HG02798 (cell line): ENCODE results near the gene PAPPA2.

Experiments used
- ATAC-seq: cut with Tn5 transposase; IDR thresholded peaks from one replicate; pipeline ENCODE4 v1.9.1; 2021; ENCODE audit warnings: mild to moderate bottlenecking; ENCODE audit not compliant: unreplicated experiment, poor library complexity

PAPPA2 gene

GRCh38 chr1:176795929-176796328, 333.0 kb downstream of the PAPPA2 start:
- ATAC-seq, result no peak

- ATAC-seq, result no peak
Measured at GRCh38 chr1:176796583-176796982, 333.6 kb downstream of the PAPPA2 start.

GRCh38 chr1:176799327-176799726, 336.4 kb downstream of the PAPPA2 start:
- no peak for ATAC-seq

- ATAC-seq, result no peak
Measured at GRCh38 chr1:176800978-176801513, 338.1 kb downstream of the PAPPA2 start.

- ATAC-seq, result no peak
Measured at GRCh38 chr1:176801514-176802020, 338.6 kb downstream of the PAPPA2 start.

- no peak for ATAC-seq
Measured at GRCh38 chr1:176802316-176802715, 339.3 kb downstream of the PAPPA2 start.

GRCh38 chr1:176803042-176803441, 340.1 kb downstream of the PAPPA2 start:
- ATAC-seq, result no peak

- no peak for ATAC-seq
Measured at GRCh38 chr1:176803596-176803995, 340.6 kb downstream of the PAPPA2 start.

- ATAC-seq, result no peak
Measured at GRCh38 chr1:176809292-176809691, 346.3 kb downstream of the PAPPA2 start.

GRCh38 chr1:176811511-176812288, 348.7 kb downstream of the PAPPA2 start:
- no peak for ATAC-seq

GRCh38 chr1:176815621-176816020, 352.6 kb downstream of the PAPPA2 start:
- no peak for ATAC-seq

GRCh38 chr1:176816232-176816631, 353.3 kb downstream of the PAPPA2 start:
- ATAC-seq, result no peak

- ATAC-seq, result no peak
Measured at GRCh38 chr1:176820391-176821031, 357.5 kb downstream of the PAPPA2 start.

GRCh38 chr1:176826265-176826664, 363.3 kb downstream of the PAPPA2 start:
- no peak for ATAC-seq

- ATAC-seq, result no peak
Measured at GRCh38 chr1:176829261-176829660, 366.3 kb downstream of the PAPPA2 start.

- ATAC-seq, result no peak
Measured at GRCh38 chr1:176831150-176831549, 368.2 kb downstream of the PAPPA2 start.

GRCh38 chr1:176837708-176838107, 374.7 kb downstream of the PAPPA2 start:
- ATAC-seq, result no peak

- ATAC-seq, result no peak
Measured at GRCh38 chr1:176838276-176838995, 375.5 kb downstream of the PAPPA2 start.

GRCh38 chr1:176839216-176839615, 376.2 kb downstream of the PAPPA2 start:
- no peak for ATAC-seq

- no peak for ATAC-seq
Measured at GRCh38 chr1:176841238-176841637, 378.3 kb downstream of the PAPPA2 start.
